ENCODE results near the gene ANKRD55.
"Not testable (repeated sequence)": the region's sequence is repeated elsewhere in the genome, so short reads cannot be mapped to it uniquely, and the experiment has no call there.

Gene ANKRD55

DNA sequence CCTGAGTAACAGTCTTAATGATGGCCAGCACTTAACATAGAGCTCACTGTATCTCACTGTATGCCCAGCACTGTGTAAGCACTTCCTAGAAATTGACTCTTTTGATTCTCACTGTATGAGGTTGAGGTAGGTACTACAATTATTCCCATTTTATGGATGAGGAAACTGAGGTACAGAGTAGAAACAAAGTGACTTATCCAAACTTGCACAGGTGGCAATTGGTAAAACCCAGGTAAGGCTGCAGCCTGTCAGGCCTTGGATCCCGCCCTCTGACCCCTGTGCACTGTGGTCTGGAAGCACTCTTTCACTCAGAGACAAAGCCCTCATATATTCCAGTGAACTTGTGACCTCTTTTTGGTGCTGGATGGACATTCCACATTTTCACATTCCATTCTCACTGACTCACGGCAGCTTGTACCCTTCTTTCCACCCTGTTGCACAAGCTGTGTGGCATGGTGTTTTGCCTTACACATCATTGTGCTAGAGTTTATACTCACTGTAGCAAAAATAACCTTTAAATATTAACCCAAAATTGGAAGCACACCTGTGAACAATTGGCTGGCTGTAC lies 21.7 kb downstream of the ANKRD55 start:
- DNase-seq (ENCODE audit: low read depth in 1 of 2, low spot score in 1 of 2): no peak

- no peak for DNase-seq (ENCODE audit: low read depth in 1 of 2, low spot score in 1 of 2)
Measured at GRCh38 chr5:56208681-56209080, 24.4 kb downstream of the ANKRD55 start.

- DNase-seq (ENCODE audit: low read depth in 1 of 2, low spot score in 1 of 2): no peak
Measured at GRCh38 chr5:56207537-56207936, 25.6 kb downstream of the ANKRD55 start.

- DNase-seq (ENCODE audit: low read depth in 1 of 2, low spot score in 1 of 2): no peak
Measured at GRCh38 chr5:56206126-56206910, 26.8 kb downstream of the ANKRD55 start.

DNA sequence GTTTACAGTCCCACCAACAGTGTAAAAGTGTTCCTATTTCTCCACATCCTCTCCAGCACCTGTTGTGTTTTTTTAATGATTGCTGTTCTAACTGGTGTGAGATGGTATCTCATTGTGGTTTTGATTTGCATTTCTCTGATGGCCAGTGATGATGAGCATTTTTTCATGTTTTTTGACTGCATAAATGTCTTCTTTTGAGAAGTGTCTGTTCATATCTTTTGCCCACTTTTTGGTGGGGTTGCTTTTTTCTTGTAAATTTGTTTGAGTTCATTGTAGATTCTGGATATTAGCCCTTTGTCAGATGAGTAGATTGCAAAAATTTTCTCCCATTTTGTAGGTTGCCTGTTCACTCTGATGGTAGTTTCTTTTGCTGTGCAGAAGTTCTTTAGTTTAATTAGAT lies 29.2 kb downstream of the ANKRD55 start:
- not testable (repeated sequence) for DNase-seq (ENCODE audit: low read depth in 1 of 2, low spot score in 1 of 2)

GRCh38 chr5:56202483-56202882 lies 30.6 kb downstream of the ANKRD55 start:
- DNase-seq (ENCODE audit: low read depth in 1 of 2, low spot score in 1 of 2): no peak

DNA sequence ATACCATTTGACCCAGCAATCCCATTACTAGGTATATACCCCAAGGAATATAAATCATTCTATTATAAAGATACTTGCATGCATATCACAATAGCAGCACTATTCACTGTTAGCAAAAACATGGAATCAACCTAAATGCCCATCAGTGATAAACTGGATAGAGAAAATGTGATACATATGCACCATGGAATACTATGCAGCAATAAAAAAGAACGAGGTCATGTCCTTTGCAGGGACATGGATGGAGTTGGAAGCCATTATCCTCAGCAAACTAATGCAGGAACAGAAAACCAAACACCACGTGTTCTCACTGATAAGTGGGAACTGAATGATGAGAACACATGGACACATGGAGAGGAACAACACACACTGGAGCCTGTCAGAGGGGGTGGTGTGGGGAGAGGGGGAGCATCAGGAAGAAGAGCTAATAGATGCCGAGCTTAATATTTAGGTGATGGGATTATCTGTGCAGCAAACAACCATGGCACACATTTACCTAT lies 31.3 kb downstream of the ANKRD55 start:
- not testable (repeated sequence) for DNase-seq (ENCODE audit: low read depth in 1 of 2, low spot score in 1 of 2)

GRCh38 chr5:56200971-56201666 lies 32.0 kb downstream of the ANKRD55 start:
- DNase-seq (ENCODE audit: low read depth in 1 of 2, low spot score in 1 of 2): peak; percentile 6 to 67

GRCh38 chr5:56195016-56195415 lies 38.1 kb downstream of the ANKRD55 start:
- no peak for DNase-seq (ENCODE audit: low read depth in 1 of 2, low spot score in 1 of 2)

DNA sequence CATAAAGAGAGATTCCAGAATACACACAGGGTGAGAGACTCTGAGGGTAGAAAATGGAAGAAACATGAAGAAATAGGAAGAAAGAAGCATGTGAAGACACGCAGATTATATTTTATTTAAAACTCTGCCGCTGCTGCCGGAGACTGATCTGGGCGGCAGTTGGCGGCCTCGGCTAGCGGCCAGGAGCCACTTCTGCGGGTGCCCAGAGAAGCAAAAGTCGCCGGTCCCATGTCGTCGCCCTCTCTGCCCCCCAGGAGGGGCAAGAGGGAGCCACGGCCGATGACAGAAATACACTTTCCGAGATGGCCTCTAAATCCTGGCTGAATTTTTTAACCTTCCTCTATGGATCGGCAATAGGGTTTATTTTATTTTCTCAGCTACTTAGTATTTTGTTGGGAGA lies 40.9 kb downstream of the ANKRD55 start:
- no peak for DNase-seq (ENCODE audit: low read depth in 1 of 2, low spot score in 1 of 2)

- DNase-seq (ENCODE audit: low read depth in 1 of 2, low spot score in 1 of 2): no peak
Measured at GRCh38 chr5:56191656-56192055, 41.5 kb downstream of the ANKRD55 start.

- no peak for DNase-seq (ENCODE audit: low read depth in 1 of 2, low spot score in 1 of 2)
Measured at GRCh38 chr5:56190497-56190896, 42.6 kb downstream of the ANKRD55 start.

DNA sequence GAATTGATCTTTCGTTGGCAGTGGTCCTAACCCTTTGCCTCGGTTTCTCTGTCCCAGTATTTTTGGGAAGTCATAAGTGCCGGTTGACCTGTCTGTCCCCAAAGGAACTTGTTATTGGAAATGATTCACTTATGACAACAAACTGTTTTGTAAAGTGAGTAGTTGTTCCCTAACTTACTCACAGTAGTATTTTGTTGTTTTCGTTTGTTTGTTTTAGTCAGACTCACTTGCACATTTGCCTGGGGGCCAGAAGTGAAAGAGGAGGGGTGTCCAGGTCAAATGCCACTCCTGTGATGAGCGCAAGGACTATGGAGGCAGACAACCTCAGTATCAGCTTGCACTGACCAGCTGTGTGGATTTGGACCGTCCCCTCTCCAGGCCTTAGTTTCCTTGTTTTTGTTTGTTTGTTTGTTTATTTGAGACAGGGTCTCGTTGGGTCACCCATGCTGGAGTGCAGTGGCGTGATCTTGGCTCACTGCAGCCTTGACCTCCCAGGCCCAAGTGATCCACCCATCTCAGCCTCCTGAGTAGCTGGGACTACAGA lies 47.3 kb downstream of the ANKRD55 start:
- DNase-seq (ENCODE audit: low read depth in 1 of 2, low spot score in 1 of 2): no peak

GRCh38 chr5:56183506-56183905 lies 49.6 kb downstream of the ANKRD55 start:
- DNase-seq (ENCODE audit: low read depth in 1 of 2, low spot score in 1 of 2): no peak

GRCh38 chr5:56179442-56179841 lies 53.7 kb downstream of the ANKRD55 start:
- DNase-seq (ENCODE audit: low read depth in 1 of 2, low spot score in 1 of 2): no peak

- no peak for DNase-seq (ENCODE audit: low read depth in 1 of 2, low spot score in 1 of 2)
Measured at GRCh38 chr5:56178823-56179222, 54.3 kb downstream of the ANKRD55 start.

DNA sequence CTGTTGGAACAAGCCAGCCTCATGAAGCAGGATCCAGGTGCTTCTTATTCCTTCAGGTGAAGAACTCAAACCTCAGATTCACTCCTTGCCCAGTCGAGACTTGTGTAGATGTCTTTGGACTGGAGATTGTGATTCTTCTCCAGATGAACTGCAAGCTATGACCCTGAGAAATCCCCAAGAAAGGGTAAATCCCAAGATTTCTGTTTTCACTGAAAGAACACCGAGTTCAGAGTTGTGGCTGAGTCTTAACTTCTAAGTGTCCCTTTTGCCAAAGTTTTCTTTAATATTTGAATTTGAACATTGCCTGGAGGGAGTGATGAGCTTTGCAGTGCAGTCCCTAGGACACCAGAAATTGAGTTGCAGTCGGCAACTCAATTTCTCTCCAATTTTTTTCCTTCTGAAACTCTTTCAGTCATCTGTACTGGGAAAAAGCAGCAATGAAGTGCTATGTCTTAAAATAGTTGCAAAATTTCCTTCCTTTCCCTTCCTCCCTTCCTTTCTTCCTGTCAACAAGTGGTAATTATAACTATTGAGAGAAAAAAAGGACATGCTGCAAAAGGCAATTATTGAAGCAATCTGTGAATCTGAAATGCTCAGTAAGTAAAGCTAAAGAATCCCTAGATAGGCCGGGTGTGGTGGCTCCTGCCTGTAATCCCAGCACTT lies 56.1 kb downstream of the ANKRD55 start:
- no peak for DNase-seq (ENCODE audit: low read depth in 1 of 2, low spot score in 1 of 2)

- DNase-seq (ENCODE audit: low read depth in 1 of 2, low spot score in 1 of 2): no peak
Measured at GRCh38 chr5:56176155-56176798, 56.9 kb downstream of the ANKRD55 start.

GRCh38 chr5:56175488-56175887 lies 57.6 kb downstream of the ANKRD55 start:
- no peak for DNase-seq (ENCODE audit: low read depth in 1 of 2, low spot score in 1 of 2)

DNA sequence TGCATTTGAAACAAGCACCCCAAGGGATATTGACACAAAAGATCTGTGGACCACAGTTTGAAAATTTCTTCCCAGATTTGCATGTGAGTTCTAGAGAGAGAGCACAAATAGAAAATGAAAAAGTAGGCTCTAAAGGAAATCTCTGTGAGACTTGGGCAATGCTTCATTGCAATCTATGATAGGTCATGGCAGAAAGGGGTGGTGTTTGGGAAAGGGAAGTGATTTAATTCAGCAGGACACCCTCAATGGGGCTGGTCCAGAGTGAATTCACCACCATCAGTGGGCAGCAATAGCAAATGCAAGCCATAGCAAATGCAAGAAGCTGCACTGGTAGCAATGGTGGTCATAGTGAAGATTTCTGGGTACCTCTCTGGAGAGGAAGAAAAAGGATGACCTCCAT lies 58.1 kb downstream of the ANKRD55 start:
- no peak for DNase-seq (ENCODE audit: low read depth in 1 of 2, low spot score in 1 of 2)

- no peak for DNase-seq (ENCODE audit: low read depth in 1 of 2, low spot score in 1 of 2)
Measured at GRCh38 chr5:56172241-56172640, 60.9 kb downstream of the ANKRD55 start.

Data from activated CD4-positive, alpha-beta T cell treated with anti-CD3 and anti-CD28 coated beads, Interleukin-2, amount 50 U/mL, for 24 hours (primary cell).